ENCODE results near the gene RBMS1.

DNA sequence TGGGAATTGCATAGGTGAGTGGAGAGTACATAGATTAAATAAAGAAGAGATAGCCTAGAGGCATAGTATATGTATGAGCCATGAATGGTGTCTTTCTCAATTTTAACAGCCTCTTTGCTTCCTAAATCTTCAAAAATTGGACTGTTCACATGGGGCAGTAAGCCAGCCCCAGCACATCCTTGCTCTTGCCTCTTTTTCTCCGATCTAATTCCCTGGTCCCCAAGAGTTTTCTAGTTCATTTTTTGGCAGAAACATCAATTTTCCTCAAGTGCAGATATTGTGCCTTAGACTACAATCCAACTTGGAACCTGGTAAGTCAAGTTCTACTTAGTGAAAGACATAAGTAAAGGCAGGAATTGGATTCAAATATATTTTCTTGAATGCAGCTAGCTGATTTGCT lies 243.7 kb downstream of the RBMS1 start:
- TF ChIP-seq POLR2AphosphoS5 (IDR thresholded peaks at IDR 0.05) = no peak
- TF ChIP-seq, protein P1, sequence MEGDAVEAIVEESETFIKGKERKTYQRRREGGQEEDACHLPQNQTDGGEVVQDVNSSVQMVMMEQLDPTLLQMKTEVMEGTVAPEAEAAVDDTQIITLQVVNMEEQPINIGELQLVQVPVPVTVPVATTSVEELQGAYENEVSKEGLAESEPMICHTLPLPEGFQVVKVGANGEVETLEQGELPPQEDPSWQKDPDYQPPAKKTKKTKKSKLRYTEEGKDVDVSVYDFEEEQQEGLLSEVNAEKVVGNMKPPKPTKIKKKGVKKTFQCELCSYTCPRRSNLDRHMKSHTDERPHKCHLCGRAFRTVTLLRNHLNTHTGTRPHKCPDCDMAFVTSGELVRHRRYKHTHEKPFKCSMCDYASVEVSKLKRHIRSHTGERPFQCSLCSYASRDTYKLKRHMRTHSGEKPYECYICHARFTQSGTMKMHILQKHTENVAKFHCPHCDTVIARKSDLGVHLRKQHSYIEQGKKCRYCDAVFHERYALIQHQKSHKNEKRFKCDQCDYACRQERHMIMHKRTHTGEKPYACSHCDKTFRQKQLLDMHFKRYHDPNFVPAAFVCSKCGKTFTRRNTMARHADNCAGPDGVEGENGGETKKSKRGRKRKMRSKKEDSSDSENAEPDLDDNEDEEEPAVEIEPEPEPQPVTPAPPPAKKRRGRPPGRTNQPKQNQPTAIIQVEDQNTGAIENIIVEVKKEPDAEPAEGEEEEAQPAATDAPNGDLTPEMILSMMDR (IDR thresholded peaks at IDR 0.05) = no peak
- no peak for TF ChIP-seq POLR2A (IDR thresholded peaks at IDR 0.05)
